Endothelial cell of umbilical vein (primary cell): ENCODE data around the gene ST6GAL1. TPM values are rescaled to one million over a fixed set of nuclear protein-coding genes. Genes with fewer than 3 reads are reported as not detected.

Experiments used
- BruUV-seq: library from RNA; stranded (reverse); fragments of 400-500 nt; replicated peaks from 2 replicates; lab custom pipeline; 2021; lab: Mats Ljungman, UMichigan
- CTCF ChIA-PET: fragments of 300-600, 350-600 bp; sonication (Branson Sonifier 250); formaldehyde crosslinking; loops from one replicate; lab custom pipeline; 2021; ENCODE audit warnings: antibody characterized with exemption, inconsistent platforms; lab: Charles Lee
- POLR2A ChIA-PET: fragments of 300-600, 350-600 bp; sonication (Branson Sonifier 250); formaldehyde crosslinking; loops from one replicate; lab custom pipeline; 2021; ENCODE audit warnings: antibody characterized with exemption, inconsistent platforms; lab: Charles Lee
- DNase-seq: peaks from one replicate; pipeline ENCODE4 v3.0.0-alpha.2; 2011; ENCODE audit warnings: low read depth, low spot score
- FAIRE-seq: peaks from 2 replicates; lab custom pipeline; 2011; peaks lifted over from hg19 to GRCh38; lab: Jason Lieb, UNC
- H2AFZ ChIP-seq: 2 replicates; pipeline ENCODE4 v1.6.0; 2012; ENCODE audit warnings: low read depth, low read length, control low read depth, inconsistent platforms
- H3K27ac ChIP-seq: 2 replicates; pipeline ENCODE4 v1.5.1; 2011; ENCODE audit warnings: low read depth, mild to moderate bottlenecking, control low read depth, low read length, moderate library complexity; ENCODE audit not compliant: insufficient read depth
- H3K27me3 ChIP-seq, 2 experiments: 2 replicates each; pipeline versions ENCODE4 v1.6.0 to v1.6.1; 2011; ENCODE audit warnings: low read length in 2 of 2, mixed read lengths in 1 of 2; ENCODE audit not compliant: control insufficient read depth in 2 of 2, insufficient read depth in 2 of 2
- H3K36me3 ChIP-seq, 2 experiments: 2 replicates in 1 of 2; 3 replicates in 1 of 2; pipeline ENCODE4 v1.5.1; 2011; ENCODE audit warnings: low read length in 2 of 2, mild to moderate bottlenecking in 1 of 2, moderate library complexity in 1 of 2; ENCODE audit not compliant: control insufficient read depth in 2 of 2, insufficient read depth in 2 of 2; ENCODE audit errors: extremely low read depth in 1 of 2
- H3K4me1 ChIP-seq: 3 replicates; pipeline ENCODE4 v1.5.1; 2011; ENCODE audit warnings: mild to moderate bottlenecking, low read length; ENCODE audit not compliant: control insufficient read depth, insufficient read depth; ENCODE audit errors: extremely low read depth
- H3K4me2 ChIP-seq: 2 replicates; pipeline ENCODE4 v1.6.1; 2011; ENCODE audit warnings: low read length, control low read depth, mixed read lengths; ENCODE audit not compliant: insufficient read depth
- H3K4me3 ChIP-seq, 3 experiments: fragments of 200-600 bp in 1 of 3; sonication (generic), shearing (Covaris generic) in 1 of 3; replicated peaks in 1 of 3; 2 replicates each; pipeline ENCODE4 v1.5.1; 2011 to 2016; ENCODE audit warnings: control low read depth in 3 of 3, low read length in 3 of 3, mild to moderate bottlenecking in 2 of 3, inconsistent platforms in 1 of 3, low read depth in 1 of 3, moderate library complexity in 1 of 3; ENCODE audit not compliant: insufficient read depth in 1 of 3
- H3K79me2 ChIP-seq: 2 replicates; pipeline ENCODE4 v1.6.0; 2012; ENCODE audit warnings: low read length, inconsistent platforms; ENCODE audit not compliant: control insufficient read depth, insufficient read depth
- H3K9ac ChIP-seq: replicated peaks from 2 replicates; pipeline ENCODE3; 2011; ENCODE audit warnings: low read length, control low read depth; ENCODE audit not compliant: insufficient read depth; ENCODE audit errors: extremely low read depth
- H3K9me1 ChIP-seq: replicated peaks from 3 replicates; pipeline ENCODE4 v1.6.0; 2011; ENCODE audit warnings: mild to moderate bottlenecking, low read length; ENCODE audit not compliant: control insufficient read depth, insufficient read depth; ENCODE audit errors: extremely low read depth
- H3K9me3 ChIP-seq: replicated peaks from 2 replicates; pipeline ENCODE4 v1.5.1; 2012; ENCODE audit warnings: low read length, inconsistent platforms; ENCODE audit not compliant: control insufficient read depth, insufficient read depth
- H4K20me1 ChIP-seq: replicated peaks from 2 replicates; pipeline ENCODE3; 2011; ENCODE audit warnings: mild to moderate bottlenecking, low read length; ENCODE audit not compliant: control insufficient read depth, insufficient read depth; ENCODE audit errors: extremely low read depth
- CTCF ChIP-seq, 2 donors: IDR thresholded peaks; 1 replicate in 1 of 2; 2 replicates in 1 of 2; pipeline ENCODE4 v1.5.1; 2011; ENCODE audit warnings: low read length in 2 of 2, mild to moderate bottlenecking in 2 of 2, moderate library complexity in 2 of 2, control low read depth in 1 of 2, inconsistent platforms in 1 of 2, low read depth in 1 of 2; ENCODE audit not compliant: insufficient read depth in 1 of 2; ENCODE audit errors: extremely low read depth in 1 of 2
- EZH2 ChIP-seq: IDR thresholded peaks from 2 replicates; pipeline ENCODE4 v1.6.1; 2012; ENCODE audit warnings: borderline replicate concordance, low read depth, mild to moderate bottlenecking, moderate library complexity, low read length, inconsistent platforms; ENCODE audit not compliant: severe bottlenecking
- FOS ChIP-seq: IDR thresholded peaks from 2 replicates; pipeline ENCODE4 v1.6.1; 2011; ENCODE audit warnings: mild to moderate bottlenecking, low read length, moderate library complexity, borderline replicate concordance; ENCODE audit not compliant: insufficient read depth
- GATA2 ChIP-seq: IDR thresholded peaks from 2 replicates; pipeline ENCODE4 v1.7.0; 2011; ENCODE audit warnings: low read depth, mild to moderate bottlenecking, moderate library complexity, mixed read lengths, low read length; ENCODE audit not compliant: insufficient read length, insufficient read depth
- JUN ChIP-seq: IDR thresholded peaks from 2 replicates; pipeline ENCODE4 v1.6.1; 2011; ENCODE audit warnings: borderline replicate concordance, low read depth; ENCODE audit not compliant: insufficient read length, insufficient read depth
- MYC ChIP-seq: IDR thresholded peaks from one replicate; pipeline ENCODE4 v1.6.1; 2011; ENCODE audit warnings: mild to moderate bottlenecking, low read depth, low read length
- POLR2A ChIP-seq: IDR thresholded peaks from 2 replicates; pipeline ENCODE4 v1.6.1; 2012; ENCODE audit warnings: low read depth, mild to moderate bottlenecking, control low read depth, low read length
- dilution Hi-C: fragments of 300-500 bp; cut with MboI; formaldehyde crosslinking; loops from one replicate; pipeline ENCODE4 v1.15.0; 2019; ENCODE audit warnings: low sequenced_read_pairs; ENCODE audit not compliant: extremely low pct_ligation_motif_present
- intact Hi-C: fragments of 100-400 bp; cut with micrococcal nuclease; formaldehyde crosslinking; loops from one replicate; pipeline ENCODE4 v1.10.0; 2022
- polyA plus RNA-seq, 4 experiments: library from polyadenylated mRNA; depleted of rRNA in 3 of 4; stranded (reverse) in 3 of 4; unstranded in 1 of 4; fragments of >200 nt; gene quantifications; 2 replicates each; pipeline versions ENCODE4 v1.2.1 to v1.2.3, GENCODE V29; 2011 to 2012; ENCODE audit warnings: missing spikeins in 1 of 4
- total RNA-seq: library from RNA; stranded (reverse); gene quantifications from 2 replicates; pipeline ENCODE4 v1.2.3, GENCODE V29; 2021
- TF ChIP-seq, protein P1 (sequence below): IDR thresholded peaks from 2 replicates; pipeline ENCODE4 v1.6.1; 2011; ENCODE audit not compliant: insufficient read depth, insufficient read length

ST6GAL1 gene
- total and polyA plus RNA-seq, 2 donors (not counting 3 experiments of a cell fraction or from before 2014, with no cell fraction given), result 63.9 to 101 TPM

DNA sequence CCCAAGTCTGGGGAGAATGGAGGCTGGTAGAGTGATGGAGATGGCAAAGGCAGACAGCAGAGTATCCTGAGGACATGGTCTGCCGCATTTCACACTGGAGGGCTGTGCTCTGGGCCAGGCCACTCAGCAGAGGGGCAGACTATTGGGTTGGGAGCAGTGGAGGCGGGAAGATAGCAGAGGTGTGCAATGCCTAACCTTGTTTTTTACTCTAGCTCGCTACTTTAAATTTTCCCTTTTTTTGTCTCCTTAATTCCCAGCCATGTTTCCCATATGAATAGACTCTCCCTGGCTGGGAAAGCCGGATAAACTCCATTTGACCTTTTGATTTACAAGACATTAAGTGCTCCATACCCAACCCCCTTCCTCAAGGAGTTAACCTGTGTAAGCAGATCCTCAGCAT, 33.5 kb upstream of the ST6GAL1 start:
- intact Hi-C loops (no loop called here), dilution Hi-C loops (no loop called here)
- no TSS peak for BruUV-seq
- FAIRE-seq (no peak), DNase-seq (no peak)
- no peak overlapping the region for H3K4me2 ChIP-seq
- no peak overlapping the region for H2AFZ ChIP-seq
- peaks cover 11% of the 10 kb centered on the region for H3K4me1 ChIP-seq
- TF ChIP-seq, protein P1, sequence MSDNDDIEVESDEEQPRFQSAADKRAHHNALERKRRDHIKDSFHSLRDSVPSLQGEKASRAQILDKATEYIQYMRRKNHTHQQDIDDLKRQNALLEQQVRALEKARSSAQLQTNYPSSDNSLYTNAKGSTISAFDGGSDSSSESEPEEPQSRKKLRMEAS, result no peak
- no peak for TF ChIP-seq JUN
- no peak for TF ChIP-seq EZH2
- TF ChIP-seq CTCF (IDR thresholded peaks at IDR 0.05; ENCODE audit: extremely low read depth in 1 of 2, insufficient read depth in 1 of 2, low read depth in 1 of 2, low read length in 2 of 2), result no peak
- no peak for TF ChIP-seq POLR2A
- TF ChIP-seq GATA2, result no peak
- no peak for TF ChIP-seq FOS
- no peak for TF ChIP-seq MYC
- H3K79me2 ChIP-seq, result no peaks in the 10 kb centered on the region
- H3K36me3 ChIP-seq, result no peaks in the 10 kb centered on the region
- no peaks in the 10 kb centered on the region for H3K9me3 ChIP-seq
- H3K9me1 ChIP-seq, result no peaks in the 10 kb centered on the region
- no peak overlapping the region for H3K27ac ChIP-seq
- no peaks in the 10 kb centered on the region for H4K20me1 ChIP-seq
- no peaks in the 10 kb centered on the region for H3K27me3 ChIP-seq
- no peak overlapping the region for H3K9ac ChIP-seq
- no peak overlapping the region for H3K4me3 ChIP-seq
- POLR2A ChIA-PET, result no interaction called here
- CTCF ChIA-PET, result no interaction called here
